HG02852 (cell line): ENCODE results near the gene CCDC60.

Experiments used
- ATAC-seq: cut with Tn5 transposase; IDR thresholded peaks from one replicate; pipeline ENCODE4 v1.9.1; 2021; ENCODE audit warnings: mild to moderate bottlenecking, moderate library complexity; ENCODE audit not compliant: unreplicated experiment

Gene CCDC60

DNA sequence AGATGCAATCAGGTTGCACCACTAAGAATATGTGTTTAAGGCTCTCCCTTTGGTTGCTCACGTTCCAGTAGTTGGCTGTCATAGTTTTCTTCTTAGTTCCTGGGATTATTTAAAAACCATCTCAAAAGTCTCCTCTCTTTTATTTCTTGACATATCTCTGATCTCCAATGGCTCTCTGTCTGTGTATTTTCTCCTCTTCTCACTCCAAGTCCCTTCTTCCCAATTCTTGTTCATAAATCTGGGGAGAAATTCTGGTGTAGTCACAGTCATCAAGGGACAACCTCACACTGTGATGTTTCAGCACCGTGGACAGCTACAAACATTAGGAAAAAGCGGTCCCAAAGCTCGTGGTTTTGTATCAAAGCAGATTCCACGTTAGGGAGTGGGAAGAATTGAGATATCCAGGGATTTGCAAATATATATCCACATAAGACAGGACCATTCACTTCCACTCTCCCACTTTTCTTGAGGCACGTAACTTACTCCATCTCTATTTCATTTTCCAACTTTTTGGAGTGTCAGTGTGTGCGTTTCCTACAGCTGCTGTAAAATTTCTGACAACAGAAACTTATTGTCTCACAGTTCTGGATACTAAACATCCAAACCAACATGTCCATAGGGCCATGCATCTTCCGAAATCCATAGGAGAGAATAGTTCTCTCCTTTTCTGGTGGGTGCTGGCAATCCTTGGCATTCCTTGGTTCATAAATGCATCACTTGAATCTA lies 178.4 kb downstream of the CCDC60 start:
- ATAC-seq = no peak

DNA sequence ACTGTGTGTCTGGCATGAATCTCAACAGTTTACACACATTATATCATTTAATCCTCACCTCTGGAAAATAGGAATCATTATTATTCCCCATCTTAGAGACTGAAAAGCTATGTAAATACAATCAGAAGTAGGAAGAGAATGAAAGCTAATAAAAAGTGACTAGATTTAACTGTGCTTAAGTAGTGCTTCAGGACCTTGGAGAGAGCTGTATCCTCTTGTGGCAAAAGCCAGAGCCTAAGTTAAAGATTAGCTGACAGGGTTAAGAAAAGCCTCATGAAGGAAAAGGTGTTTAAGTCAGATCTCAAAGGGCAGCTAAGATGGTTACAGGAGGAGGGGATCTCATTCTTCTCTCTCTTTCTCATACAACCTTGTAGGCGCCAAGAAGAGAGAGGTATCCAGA lies 193.7 kb downstream of the CCDC60 start:
- no peak for ATAC-seq

DNA sequence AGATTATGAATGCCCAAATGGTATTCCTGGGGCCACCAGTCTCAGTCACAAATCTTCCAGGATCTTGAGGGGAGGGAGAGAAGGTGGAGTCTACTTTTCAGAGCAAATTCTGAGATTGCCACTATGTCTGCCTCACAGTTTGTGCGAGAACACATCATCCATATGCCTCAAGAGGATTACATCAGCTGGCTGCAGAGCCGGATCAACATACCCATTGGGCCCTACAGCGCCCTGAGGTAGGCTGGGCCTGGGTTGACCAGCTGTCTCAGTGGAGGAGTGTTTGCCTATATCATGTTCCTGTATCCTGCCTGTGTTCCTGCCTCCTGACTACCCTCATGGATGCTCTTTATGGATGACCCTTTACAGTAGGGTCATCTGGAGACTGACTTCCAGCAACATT lies 205.9 kb downstream of the CCDC60 start:
- ATAC-seq = no peak

DNA sequence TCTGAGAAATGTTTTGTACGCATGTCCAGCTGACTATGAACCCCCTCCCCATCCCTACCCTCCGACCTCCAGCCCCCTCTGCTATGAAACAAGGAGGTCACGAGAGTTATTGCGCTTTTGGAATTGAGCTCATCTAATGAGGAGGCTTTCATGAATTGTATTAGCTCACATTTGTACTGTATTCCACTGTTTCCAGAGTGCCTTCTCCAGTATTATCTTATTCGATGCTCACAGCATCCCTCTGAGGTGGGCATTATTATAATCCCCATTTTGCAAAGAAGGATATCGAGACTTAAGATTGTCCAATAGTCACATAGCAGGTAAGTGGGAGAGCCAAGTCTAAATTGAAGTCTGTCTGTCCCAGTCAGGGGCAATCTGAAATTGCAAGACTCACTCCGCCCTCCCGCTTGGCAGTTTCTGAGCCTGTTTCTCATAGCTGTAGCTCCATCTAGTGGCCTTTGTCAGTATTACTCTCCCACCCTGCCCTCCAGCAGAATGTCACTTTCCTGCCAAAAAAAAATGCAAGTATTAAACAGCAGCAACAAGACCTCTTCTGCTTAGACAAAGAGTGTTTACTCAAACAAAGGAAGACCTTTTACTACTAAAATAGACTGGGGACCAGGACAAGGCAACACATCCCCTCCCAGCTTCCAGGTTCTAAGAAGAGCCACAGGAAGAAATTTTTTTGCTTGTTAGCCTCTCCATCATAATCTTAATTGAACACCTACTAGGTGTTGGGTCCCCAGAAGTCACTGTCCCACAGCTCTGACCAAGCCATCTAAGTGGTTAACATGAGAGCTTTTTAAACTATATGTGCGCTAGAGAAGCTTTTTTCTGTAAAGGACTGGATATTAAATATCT lies 210.5 kb downstream of the CCDC60 start:
- no peak for ATAC-seq

DNA sequence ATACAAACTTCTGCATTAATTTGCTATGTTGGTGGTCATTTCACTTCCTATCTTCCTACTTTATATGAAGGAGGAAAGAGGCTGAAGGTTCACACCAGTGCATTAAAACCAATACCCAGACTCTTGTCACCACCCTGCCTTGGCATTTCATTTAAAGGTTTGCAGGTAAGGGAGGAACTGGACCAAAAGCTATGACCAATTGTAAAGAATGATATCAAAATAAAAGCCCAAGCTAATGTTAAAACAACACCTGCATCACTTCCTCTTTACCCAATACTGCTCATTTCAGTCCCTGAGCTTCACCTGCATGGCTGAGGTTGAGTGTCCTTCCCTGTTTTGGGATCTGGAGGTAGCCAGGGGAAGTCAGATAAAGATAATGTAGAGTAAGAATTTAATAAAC lies 211.8 kb downstream of the CCDC60 start:
- ATAC-seq = no peak

DNA sequence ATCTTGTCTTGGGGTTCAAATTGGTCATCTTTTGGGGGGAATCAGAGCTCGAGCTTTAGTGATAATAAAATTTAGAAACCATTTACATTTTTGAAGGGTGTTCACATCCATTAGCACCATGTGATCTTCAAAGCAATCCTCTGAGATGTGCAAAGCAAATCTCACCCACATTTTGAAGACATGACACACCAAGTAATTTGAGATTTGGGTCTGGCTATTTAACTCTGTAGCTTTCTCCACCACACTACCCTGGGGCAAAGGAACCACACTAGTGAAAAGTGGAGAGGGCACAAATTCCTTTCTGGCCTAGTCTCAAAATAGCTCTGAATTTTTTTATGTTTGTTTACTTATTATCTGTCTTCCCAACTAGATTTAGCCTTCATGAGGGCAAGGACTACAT lies 212.5 kb downstream of the CCDC60 start:
- ATAC-seq = no peak

DNA sequence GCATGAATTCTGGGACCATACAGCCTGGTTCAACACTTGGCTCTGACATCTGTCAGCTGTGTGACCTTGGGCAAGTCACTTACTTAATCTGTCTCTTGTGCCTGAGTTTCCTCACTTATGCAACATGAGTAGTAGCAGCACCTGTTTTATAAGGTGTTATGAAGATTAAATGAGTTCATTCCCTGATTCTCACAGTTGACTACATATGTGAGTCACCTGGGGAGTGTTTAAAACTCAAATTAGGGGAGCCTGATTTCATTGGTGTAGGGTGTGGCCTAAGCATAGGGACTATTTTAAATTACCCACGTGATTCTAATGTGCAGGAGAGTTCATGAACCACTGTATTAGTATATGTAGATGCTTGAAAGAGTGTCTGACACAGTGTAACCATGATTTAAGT lies 222.3 kb downstream of the CCDC60 start:
- no peak for ATAC-seq

DNA sequence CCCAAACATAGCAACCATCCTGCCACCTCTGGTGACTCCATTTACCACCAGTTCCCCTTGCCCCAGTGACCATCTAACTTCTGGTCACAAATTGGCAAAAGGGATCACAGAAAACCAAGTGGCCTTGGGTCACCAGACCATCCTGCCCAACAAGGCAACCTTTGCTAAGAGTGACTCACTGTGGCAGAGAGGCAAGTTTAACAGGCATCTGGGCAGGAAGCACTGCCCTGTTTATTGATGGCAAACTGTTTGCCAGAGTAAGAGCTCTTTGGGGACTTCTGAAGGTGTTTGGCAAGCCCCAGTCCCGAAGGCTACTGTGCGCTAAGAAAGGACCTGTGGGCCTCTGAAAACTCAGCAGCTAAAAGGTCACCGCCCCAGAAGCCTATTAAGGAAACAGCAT lies 230.9 kb downstream of the CCDC60 start:
- no peak for ATAC-seq

DNA sequence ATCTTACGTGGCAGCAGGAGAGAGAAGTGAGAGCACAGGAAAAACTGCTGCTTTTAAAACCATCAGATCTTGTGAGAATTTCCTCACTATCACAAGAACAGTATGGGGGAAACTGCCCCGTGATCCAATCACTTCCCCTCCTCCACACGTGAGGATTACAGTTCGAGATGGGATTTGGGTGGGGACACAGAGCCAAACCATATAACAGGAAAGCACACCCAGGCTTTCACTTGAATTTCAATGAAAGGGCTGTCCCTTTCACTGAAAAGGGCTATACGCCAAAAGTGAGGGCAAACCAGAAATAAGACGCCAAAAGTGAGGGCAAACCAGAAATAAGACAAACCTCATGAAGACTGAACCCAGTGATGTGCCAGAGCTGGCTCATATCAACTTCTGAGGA lies 236.2 kb downstream of the CCDC60 start:
- no peak for ATAC-seq

DNA sequence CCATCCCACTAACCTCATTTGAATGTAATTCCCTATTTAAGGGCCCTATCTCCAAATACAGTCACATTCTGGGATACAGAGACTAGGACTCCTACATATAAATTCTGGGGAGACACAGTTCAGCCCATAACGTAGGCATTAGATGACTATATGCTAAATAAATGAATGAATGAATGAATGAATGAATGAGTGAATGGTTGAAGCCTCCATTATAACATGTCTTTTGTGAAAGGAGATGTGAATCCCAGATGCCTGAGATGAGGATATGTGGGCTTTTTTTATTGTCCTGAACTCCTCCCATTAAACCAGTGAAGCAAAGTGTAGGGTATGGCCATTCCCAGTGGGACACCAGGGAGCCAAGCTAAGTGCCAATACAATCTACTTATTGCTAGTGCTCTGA lies 238.6 kb downstream of the CCDC60 start:
- ATAC-seq = no peak

DNA sequence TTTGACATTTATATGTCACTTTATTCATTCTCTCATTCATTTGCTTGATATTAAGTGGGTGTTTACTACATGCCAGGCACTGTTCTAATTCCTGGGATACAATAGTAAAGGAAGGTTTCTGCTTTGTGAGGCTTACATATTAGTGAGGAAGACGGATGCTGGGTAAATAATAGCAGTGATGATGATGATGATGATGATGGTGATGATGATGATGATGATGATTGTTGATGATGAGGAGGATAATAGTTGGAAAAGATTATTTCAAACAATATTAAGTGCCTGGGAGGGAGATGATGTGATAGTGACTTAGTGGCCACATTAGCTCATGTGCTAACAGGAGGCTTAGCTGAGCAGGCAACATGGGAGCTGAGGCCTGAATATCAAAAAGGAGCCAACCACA lies 239.7 kb downstream of the CCDC60 start:
- ATAC-seq = no peak

DNA sequence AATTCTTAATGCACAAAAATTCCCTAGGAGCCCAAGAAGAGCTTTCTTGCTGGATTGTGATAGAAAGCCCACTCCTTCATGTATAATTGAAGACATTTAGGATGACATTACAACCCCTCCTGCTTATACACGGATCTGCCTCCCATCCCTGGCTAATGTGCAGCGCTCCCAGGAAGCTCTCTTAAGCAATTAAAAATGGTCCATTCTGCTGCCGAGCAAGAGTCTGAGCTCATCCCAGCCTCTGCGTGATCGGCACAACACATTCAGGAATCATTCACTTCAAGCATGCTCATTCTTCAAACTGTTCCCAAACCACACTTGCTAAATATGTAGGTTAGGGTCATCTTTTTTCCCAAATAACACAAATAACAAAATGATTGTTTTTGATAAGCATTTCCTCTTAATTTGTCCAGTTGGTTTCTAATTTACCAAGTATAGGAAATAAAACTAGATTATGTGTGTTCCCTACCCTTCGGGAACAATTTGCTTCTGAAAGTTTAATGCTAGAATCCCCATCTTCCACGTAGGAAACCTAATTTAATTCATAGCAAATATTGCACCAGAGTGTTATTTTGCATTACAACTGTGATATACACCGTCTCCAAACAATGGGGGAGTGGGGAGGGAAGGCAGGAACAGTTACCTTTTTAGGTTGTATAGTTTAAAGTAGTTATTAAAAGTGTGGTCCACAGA lies 241.7 kb downstream of the CCDC60 start:
- ATAC-seq = no peak

DNA sequence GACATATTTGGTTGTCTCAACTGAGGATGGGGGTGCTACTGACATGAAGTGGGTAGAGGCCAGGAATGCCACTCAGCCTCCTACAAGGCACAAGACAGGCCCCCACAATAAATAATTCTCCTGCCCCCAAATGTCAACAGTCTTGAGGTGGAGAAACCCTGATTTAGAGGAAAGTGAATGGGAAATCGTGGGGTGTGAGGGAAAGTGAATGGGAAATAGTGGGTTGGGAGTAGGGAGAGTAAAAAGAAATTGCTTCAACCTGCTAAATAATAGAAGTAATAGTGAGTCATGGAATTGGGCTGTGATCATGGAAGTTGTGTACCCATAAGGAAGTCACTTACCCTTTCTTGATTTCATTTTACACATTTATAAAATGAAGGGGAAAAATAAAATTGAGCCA lies 242.4 kb downstream of the CCDC60 start:
- ATAC-seq = no peak

DNA sequence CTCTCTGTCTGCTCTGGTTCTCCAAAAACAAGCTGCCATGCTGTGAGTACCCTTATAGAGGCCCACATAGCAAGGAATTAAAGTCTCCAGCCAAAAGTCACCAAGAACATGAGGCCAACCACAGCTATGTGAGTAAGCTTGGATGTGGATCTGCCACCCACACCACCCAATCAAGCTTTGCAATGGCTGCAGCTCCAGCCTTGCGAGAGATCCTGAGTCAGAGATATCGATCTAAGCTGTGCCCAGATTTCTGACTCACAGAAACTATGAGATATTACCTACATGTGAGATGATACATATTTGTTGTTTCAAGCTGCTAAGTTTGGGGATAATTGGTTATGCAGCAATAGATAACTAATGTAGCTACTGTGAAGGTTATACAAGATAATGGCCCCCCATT lies 243.6 kb downstream of the CCDC60 start:
- no peak for ATAC-seq

DNA sequence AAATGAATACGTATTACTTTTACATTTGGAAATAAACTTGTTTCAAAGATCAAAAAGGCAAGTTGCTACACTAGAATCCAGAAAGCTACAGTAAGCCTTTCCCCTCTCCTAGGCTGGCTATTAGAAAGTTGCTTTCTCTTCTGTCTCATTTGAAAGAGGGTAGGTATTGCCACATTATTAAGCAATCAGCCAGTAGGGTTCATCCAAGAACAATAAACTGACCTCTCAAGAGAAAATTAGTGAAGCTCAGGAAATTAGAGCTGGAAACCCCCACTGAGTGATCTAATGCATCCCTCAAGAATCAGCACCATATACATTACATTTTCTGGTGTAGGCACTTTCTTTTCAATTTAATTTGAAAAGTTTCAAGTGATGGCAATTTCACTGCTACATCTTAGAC lies 254.6 kb downstream of the CCDC60 start:
- ATAC-seq = no peak

DNA sequence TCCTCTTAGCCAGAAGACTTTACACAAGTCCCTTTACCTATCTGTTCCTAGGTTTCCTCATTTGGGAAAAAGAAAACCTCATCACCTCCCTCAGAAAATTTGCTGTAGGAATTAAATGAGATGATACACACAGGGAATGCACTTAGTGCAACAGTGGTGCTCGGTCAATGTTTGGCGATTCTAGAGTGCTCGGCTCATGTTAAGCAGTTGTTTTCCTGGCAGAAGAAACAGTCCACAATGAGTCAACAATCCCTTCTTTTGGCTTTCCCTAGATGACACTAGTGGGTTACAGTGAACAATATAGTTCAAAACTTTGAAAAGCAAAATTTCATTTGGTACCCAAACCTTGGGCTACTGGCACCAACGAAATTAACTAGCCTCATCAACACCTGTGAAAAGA lies 255.1 kb downstream of the CCDC60 start:
- no peak for ATAC-seq
